Tibial artery (tissue), 4 donors: Measurements from ENCODE around the gene NF1.

Experiments used
- DNase-seq, 2 donors: peaks; one replicate each; pipeline ENCODE4 v3.0.0-alpha.2; 2019
- H3K27ac ChIP-seq, 2 donors: fragments of 200-600 bp; sonication (generic) in 1 of 2; 1 replicate in 1 of 2; 2 replicates in 1 of 2; pipeline ENCODE4 v1.5.1; 2018 to 2019; ENCODE audit warnings: mild to moderate bottlenecking in 1 of 2
- H3K27me3 ChIP-seq, 2 donors: fragments of 200-600 bp; sonication (generic) in 1 of 2; one replicate each; pipeline versions ENCODE4 v1.5.1 to v1.6.0; 2016 to 2019
- H3K36me3 ChIP-seq, 3 donors: fragments of 200-600 bp; sonication (generic) in 2 of 3; one replicate each; pipeline ENCODE4 v1.5.1; 2016 to 2019; ENCODE audit warnings: mild to moderate bottlenecking in 2 of 3
- H3K4me1 ChIP-seq, 4 donors: fragments of 200-600 bp; sonication (generic) in 2 of 4; 1 replicate in 3 of 4; 2 replicates in 1 of 4; pipeline ENCODE4 v1.5.1; 2016 to 2019
- H3K4me3 ChIP-seq, 2 donors: fragments of 200-600 bp; sonication (generic) in 1 of 2; 1 replicate in 1 of 2; 2 replicates in 1 of 2; pipeline ENCODE4 v1.5.1; 2018 to 2019; ENCODE audit warnings: mild to moderate bottlenecking in 2 of 2
- H3K9me3 ChIP-seq, 3 donors: fragments of 200-600 bp; sonication (generic) in 1 of 3; one replicate each; pipeline ENCODE4 v1.5.1; 2016 to 2019
- intact Hi-C: fragments of 100-400 bp; cut with DNase I; formaldehyde crosslinking; loops from one replicate; pipeline ENCODE4 v1.15.0; 2023; ENCODE audit warnings: low total_unique reads
- TF ChIP-seq, protein P1 (sequence below), 2 experiments: fragments of 200-600 bp in 1 of 2; fragments of 450-650 bp in 1 of 2; IDR thresholded peaks; one replicate each; pipeline ENCODE4 v1.5.1; 2017 to 2019; ENCODE audit warnings: antibody characterized with exemption in 2 of 2, mild to moderate bottlenecking in 1 of 2, moderate library complexity in 1 of 2

NF1 gene

GRCh38 chr17:31131299-31131698 lies 36.5 kb downstream of the NF1 start:
- Histone ChIP-seq H3K9me3 (no peaks in the 10 kb centered on the region), H3K27me3 (no peaks in the 10 kb centered on the region), H3K36me3 (peaks cover 0 to 3% (median 0%) of the 10 kb centered on the region in 3 donors), H3K4me1 (peaks cover 0 to 15% (median 9%) of the 10 kb centered on the region in 4 donors), H3K27ac (no peak overlapping the region), H3K4me3 (no peak overlapping the region)
- intact Hi-C loops = no loop called here
- DNase-seq = no peak
- TF ChIP-seq, protein P1, sequence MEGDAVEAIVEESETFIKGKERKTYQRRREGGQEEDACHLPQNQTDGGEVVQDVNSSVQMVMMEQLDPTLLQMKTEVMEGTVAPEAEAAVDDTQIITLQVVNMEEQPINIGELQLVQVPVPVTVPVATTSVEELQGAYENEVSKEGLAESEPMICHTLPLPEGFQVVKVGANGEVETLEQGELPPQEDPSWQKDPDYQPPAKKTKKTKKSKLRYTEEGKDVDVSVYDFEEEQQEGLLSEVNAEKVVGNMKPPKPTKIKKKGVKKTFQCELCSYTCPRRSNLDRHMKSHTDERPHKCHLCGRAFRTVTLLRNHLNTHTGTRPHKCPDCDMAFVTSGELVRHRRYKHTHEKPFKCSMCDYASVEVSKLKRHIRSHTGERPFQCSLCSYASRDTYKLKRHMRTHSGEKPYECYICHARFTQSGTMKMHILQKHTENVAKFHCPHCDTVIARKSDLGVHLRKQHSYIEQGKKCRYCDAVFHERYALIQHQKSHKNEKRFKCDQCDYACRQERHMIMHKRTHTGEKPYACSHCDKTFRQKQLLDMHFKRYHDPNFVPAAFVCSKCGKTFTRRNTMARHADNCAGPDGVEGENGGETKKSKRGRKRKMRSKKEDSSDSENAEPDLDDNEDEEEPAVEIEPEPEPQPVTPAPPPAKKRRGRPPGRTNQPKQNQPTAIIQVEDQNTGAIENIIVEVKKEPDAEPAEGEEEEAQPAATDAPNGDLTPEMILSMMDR (IDR thresholded peaks at IDR 0.05) = no peak

DNA sequence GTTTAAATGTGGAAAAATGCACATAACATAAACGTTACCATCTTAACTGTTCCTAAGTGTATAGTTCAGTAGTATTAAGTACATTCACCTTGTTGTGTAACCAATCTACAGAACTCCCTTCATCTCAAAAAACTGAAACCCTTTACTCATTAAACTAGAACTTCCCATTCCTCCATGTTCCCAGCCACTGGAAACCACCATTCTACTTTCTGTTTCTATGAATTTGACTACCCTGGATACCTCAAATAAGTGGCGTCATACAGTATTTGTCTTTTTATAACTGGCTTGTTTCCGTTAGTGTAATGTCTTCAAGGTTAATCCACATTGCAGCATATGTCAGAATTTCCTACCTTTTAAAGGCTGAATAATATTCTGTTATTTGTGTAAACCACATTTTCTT lies 38.2 kb downstream of the NF1 start:
- intact Hi-C loops = no loop called here
- TF ChIP-seq, protein P1 (IDR thresholded peaks at IDR 0.05) = no peak
- DNase-seq = no peak

DNA sequence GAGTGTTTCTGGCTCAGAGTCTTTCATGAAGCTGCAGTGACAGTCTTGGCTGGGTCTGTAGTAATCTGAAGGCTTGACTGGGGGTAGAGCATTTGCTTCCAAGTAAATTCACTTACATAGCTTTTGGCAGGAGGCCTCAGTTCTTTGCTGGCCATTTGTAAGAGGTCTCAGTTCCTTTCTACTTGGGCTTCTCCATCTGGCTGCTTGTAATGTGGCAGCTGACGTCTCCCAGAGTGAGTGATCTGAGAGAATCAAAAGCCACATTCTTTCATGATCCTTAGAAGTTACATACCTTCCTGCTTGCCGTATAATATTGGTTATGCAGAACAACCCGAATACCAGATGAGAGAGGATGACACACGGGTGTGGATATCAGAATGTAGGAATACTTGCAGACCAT lies 39.8 kb downstream of the NF1 start:
- no peak overlapping the region for H3K27ac ChIP-seq
- H3K4me3 ChIP-seq = no peak overlapping the region
- no peaks in the 10 kb centered on the region for H3K9me3 ChIP-seq
- TF ChIP-seq, protein P1 (IDR thresholded peaks at IDR 0.05) = no peak
- intact Hi-C loops = no loop called here
- H3K36me3 ChIP-seq = peaks cover 3 to 16% (median 10%) of the 10 kb centered on the region in 3 donors
- no peak for DNase-seq
- H3K27me3 ChIP-seq = no peaks in the 10 kb centered on the region
- H3K4me1 ChIP-seq = peaks cover 0 to 15% (median 9%) of the 10 kb centered on the region in 4 donors

More for the DNA sequence above, 38.2 kb downstream of the NF1 start:
- Histone ChIP-seq H3K27me3 (no peaks in the 10 kb centered on the region), H3K4me3 (no peak overlapping the region), H3K27ac (no peak overlapping the region), H3K4me1 (peaks cover 0 to 15% (median 9%) of the 10 kb centered on the region in 4 donors), H3K9me3 (no peaks in the 10 kb centered on the region), H3K36me3 (peaks cover 0 to 3% (median 0%) of the 10 kb centered on the region in 3 donors)

- Histone ChIP-seq H3K27me3 (no peaks in the 10 kb centered on the region), H3K9me3 (no peaks in the 10 kb centered on the region), H3K4me3 (no peak overlapping the region), H3K36me3 (peaks cover 6 to 17% (median 16%) of the 10 kb centered on the region in 3 donors), H3K27ac (no peak overlapping the region), H3K4me1 (peaks cover 0 to 3% (median under 1%) of the 10 kb centered on the region in 4 donors)
- DNase-seq = no peak
- TF ChIP-seq, protein P1 (IDR thresholded peaks at IDR 0.05) = no peak
- intact Hi-C loops = no loop called here
Observed at GRCh38 chr17:31136319-31136718, 41.5 kb downstream of the NF1 start.

DNA sequence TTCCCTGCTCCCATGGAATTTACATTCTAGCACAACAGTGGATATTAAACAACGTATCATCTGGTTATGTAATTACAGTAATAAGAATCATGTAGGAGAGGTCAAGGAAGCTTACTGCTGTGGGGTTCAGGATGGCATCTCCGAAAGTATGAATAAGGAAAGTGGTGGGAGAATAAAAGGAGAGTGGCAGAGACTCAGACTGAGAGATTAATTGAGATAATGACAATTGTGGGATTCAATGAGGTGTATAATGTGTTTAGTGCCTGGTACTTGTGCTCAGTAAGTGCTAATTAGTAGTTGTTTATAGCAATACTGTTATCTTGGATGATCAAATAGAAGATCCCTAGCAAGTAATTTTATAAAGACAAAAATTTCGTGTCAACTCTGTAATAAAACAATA lies 45.3 kb downstream of the NF1 start:
- no peak overlapping the region for H3K27ac ChIP-seq
- no peak for DNase-seq
- no peaks in the 10 kb centered on the region for H3K27me3 ChIP-seq
- H3K36me3 ChIP-seq = peaks cover 6 to 21% (median 17%) of the 10 kb centered on the region in 3 donors
- H3K4me1 ChIP-seq = no peaks in the 10 kb centered on the region
- intact Hi-C loops = no loop called here
- TF ChIP-seq, protein P1 (IDR thresholded peaks at IDR 0.05) = no peak
- no peaks in the 10 kb centered on the region for H3K9me3 ChIP-seq
- no peak overlapping the region for H3K4me3 ChIP-seq

DNA sequence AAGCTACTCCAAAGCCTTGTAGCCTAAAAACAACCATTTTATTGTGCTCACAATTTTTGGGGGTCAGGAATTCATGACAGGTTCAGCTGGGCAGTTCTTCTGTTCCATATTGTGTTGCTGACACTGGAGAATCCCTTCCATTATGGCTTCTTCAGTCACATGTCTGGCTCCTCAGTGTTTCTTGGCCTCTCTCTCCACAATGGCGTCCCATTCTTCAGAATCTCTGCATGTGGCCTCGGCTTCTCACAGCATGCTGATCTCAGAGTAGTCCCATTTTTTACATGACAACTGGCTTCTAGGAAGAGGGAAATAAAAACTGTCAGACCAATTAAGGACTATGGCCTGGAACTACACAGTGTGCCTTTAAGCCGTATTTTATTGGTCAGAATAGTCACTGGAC lies 49.7 kb downstream of the NF1 start:
- Histone ChIP-seq H3K4me3 (no peak overlapping the region), H3K36me3 (peaks cover 5 to 9% (median 7%) of the 10 kb centered on the region in 3 donors), H3K27me3 (no peaks in the 10 kb centered on the region), H3K27ac (no peak overlapping the region), H3K9me3 (no peaks in the 10 kb centered on the region), H3K4me1 (peaks cover 0 to 3% (median 0%) of the 10 kb centered on the region in 4 donors)
- intact Hi-C loops = no loop called here
- DNase-seq = no peak
- TF ChIP-seq, protein P1 (IDR thresholded peaks at IDR 0.05) = no peak
